22Rv1 (cell line): ENCODE data around the gene ARHGAP30.

ENCODE experiments used
- ZFX ChIP-seq: fragments of 450-650 bp; IDR thresholded peaks from 2 replicates; pipeline ENCODE4 v1.6.1; 2017; ENCODE audit warnings: antibody characterized with exemption, borderline replicate concordance
- TF ChIP-seq, protein P1 (sequence below): fragments of 450-650 bp; IDR thresholded peaks from 2 replicates; pipeline ENCODE4 v1.5.1; 2017; ENCODE audit warnings: mild to moderate bottlenecking

GRCh38 chr1:161117759-161118581, 48.3 kb upstream of the ARHGAP30 start, which contains the start of the genes NIT1 and PFDN2:
- TF ChIP-seq, protein P1, sequence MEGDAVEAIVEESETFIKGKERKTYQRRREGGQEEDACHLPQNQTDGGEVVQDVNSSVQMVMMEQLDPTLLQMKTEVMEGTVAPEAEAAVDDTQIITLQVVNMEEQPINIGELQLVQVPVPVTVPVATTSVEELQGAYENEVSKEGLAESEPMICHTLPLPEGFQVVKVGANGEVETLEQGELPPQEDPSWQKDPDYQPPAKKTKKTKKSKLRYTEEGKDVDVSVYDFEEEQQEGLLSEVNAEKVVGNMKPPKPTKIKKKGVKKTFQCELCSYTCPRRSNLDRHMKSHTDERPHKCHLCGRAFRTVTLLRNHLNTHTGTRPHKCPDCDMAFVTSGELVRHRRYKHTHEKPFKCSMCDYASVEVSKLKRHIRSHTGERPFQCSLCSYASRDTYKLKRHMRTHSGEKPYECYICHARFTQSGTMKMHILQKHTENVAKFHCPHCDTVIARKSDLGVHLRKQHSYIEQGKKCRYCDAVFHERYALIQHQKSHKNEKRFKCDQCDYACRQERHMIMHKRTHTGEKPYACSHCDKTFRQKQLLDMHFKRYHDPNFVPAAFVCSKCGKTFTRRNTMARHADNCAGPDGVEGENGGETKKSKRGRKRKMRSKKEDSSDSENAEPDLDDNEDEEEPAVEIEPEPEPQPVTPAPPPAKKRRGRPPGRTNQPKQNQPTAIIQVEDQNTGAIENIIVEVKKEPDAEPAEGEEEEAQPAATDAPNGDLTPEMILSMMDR = no peak
- no peak for TF ChIP-seq ZFX
